Measurements from ENCODE around the gene PGAP2.

The PGAP2 gene

GRCh38 chr11:3817181-3817800 lies 8.9 kb downstream of the PGAP2 start:
- no peak for TF ChIP-seq CTCF (IDR thresholded peaks at IDR 0.05; ENCODE audit: low read depth, low read length)
- DNase-seq (ENCODE audit: extremely low read depth, low read depth), result no peak

DNA sequence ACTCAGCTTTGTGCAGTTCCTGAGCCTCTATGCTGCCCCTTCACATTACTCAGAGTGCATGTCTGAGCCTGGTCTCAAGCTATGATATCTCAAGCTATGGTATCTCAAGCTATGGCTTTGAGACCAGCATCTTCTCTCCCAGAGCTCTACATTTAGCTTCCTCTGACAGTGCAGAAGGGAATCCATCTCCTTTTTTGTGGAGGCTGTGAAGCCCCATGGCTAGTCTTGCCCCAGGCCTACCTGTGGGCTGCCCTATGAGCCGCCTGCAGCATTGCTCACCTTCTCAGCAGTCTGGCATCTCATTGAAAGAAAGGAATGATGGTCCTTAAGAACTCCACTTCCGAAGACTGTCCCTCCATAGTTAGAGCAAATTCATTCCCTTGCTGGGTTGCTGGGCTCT lies 12.6 kb downstream of the PGAP2 start:
- no peak for TF ChIP-seq CTCF (IDR thresholded peaks at IDR 0.05; ENCODE audit: low read depth, low read length)
- no peak for DNase-seq (ENCODE audit: extremely low read depth, low read depth)

GRCh38 chr11:3822312-3822711 lies 14.0 kb downstream of the PGAP2 start:
- TF ChIP-seq CTCF (IDR thresholded peaks at IDR 0.05; ENCODE audit: low read depth, low read length), result no peak

GRCh38 chr11:3823303-3823702 lies 14.9 kb downstream of the PGAP2 start:
- no peak for TF ChIP-seq CTCF (IDR thresholded peaks at IDR 0.05; ENCODE audit: low read depth, low read length)
- DNase-seq (ENCODE audit: extremely low read depth, low read depth), result peak; percentile 39

More at GRCh38 chr11:3822312-3822711, 14.0 kb downstream of the PGAP2 start:
- DNase-seq (ENCODE audit: extremely low read depth, low read depth), result no peak

GRCh38 chr11:3823762-3824506 lies 15.6 kb downstream of the PGAP2 start:
- TF ChIP-seq CTCF (IDR thresholded peaks at IDR 0.05; ENCODE audit: low read depth, low read length), result no peak
- no peak for DNase-seq (ENCODE audit: extremely low read depth, low read depth)

GRCh38 chr11:3824714-3825472 lies 16.5 kb downstream of the PGAP2 start:
- no peak for DNase-seq (ENCODE audit: extremely low read depth, low read depth)
- peak; percentile 43 for TF ChIP-seq CTCF (IDR thresholded peaks at IDR 0.05; ENCODE audit: low read depth, low read length)
